Adipocyte (in vitro differentiated cells): ENCODE measurements around the gene ATP2C2.
"Not testable (repeated sequence)": the region's sequence is repeated elsewhere in the genome, so short reads cannot be mapped to it uniquely, and the experiment has no call there.

Experiments used
- DNase-seq: peaks from one replicate; pipeline ENCODE4 v3.0.0-alpha.2; 2015; ENCODE audit warnings: low read depth
- H3K27me3 ChIP-seq: replicated peaks from 2 replicates; pipeline ENCODE4 v1.7.0; 2013; ENCODE audit warnings: mild to moderate bottlenecking, low read length, moderate library complexity; ENCODE audit not compliant: control insufficient read depth, insufficient read depth
- H3K36me3 ChIP-seq: 2 replicates; pipeline ENCODE4 v1.7.0; 2013; ENCODE audit warnings: low read length, mild to moderate bottlenecking, moderate library complexity; ENCODE audit not compliant: control insufficient read depth, insufficient read depth, severe bottlenecking
- H3K4me1 ChIP-seq: 2 replicates; pipeline ENCODE4 v1.7.0; 2013; ENCODE audit warnings: mild to moderate bottlenecking, low read length, moderate library complexity; ENCODE audit not compliant: control insufficient read depth, insufficient read depth
- H3K4me3 ChIP-seq: 2 replicates; pipeline ENCODE4 v1.7.0; 2013; ENCODE audit warnings: mild to moderate bottlenecking, low read length, moderate library complexity
- H3K9ac ChIP-seq: 2 replicates; pipeline ENCODE4 v1.7.0; 2013; ENCODE audit warnings: mild to moderate bottlenecking, low read length, moderate library complexity
- H3K9me3 ChIP-seq: 2 replicates; pipeline ENCODE4 v1.7.0; 2013; ENCODE audit warnings: mild to moderate bottlenecking, low read length, moderate library complexity; ENCODE audit not compliant: control insufficient read depth

Gene ATP2C2

GRCh38 chr16:84382396-84382795 lies 14.1 kb downstream of the ATP2C2 start:
- peaks cover 44% of the 10 kb centered on the region for H3K27me3 ChIP-seq
- DNase-seq: no peak
- no peak overlapping the region for H3K4me3 ChIP-seq
- no peaks in the 10 kb centered on the region for H3K36me3 ChIP-seq
- H3K4me1 ChIP-seq: no peaks in the 10 kb centered on the region
- H3K9ac ChIP-seq: no peak overlapping the region
- peaks cover 24% of the 10 kb centered on the region for H3K9me3 ChIP-seq

- H3K4me1 ChIP-seq: no peaks in the 10 kb centered on the region
- no peaks in the 10 kb centered on the region for H3K36me3 ChIP-seq
- no peak for DNase-seq
- no peak overlapping the region for H3K9ac ChIP-seq
- H3K4me3 ChIP-seq: no peak overlapping the region
- peaks cover 24% of the 10 kb centered on the region for H3K9me3 ChIP-seq
- H3K27me3 ChIP-seq: peaks cover 38% of the 10 kb centered on the region
Measured at GRCh38 chr16:84383106-84383505, 14.8 kb downstream of the ATP2C2 start.

- Histone ChIP-seq H3K9me3 (peaks cover 24% of the 10 kb centered on the region), H3K4me1 (no peaks in the 10 kb centered on the region), H3K9ac (no peak overlapping the region), H3K4me3 (no peak overlapping the region), H3K27me3 (peaks cover 19% of the 10 kb centered on the region), H3K36me3 (no peaks in the 10 kb centered on the region)
- no peak for DNase-seq
Measured at GRCh38 chr16:84386047-84386446, 17.7 kb downstream of the ATP2C2 start.

- no peak for DNase-seq
- H3K4me3 ChIP-seq: no peak overlapping the region
- peaks cover 24% of the 10 kb centered on the region for H3K9me3 ChIP-seq
- H3K9ac ChIP-seq: no peak overlapping the region
- peaks cover 23% of the 10 kb centered on the region for H3K27me3 ChIP-seq
- no peaks in the 10 kb centered on the region for H3K36me3 ChIP-seq
- peaks cover 6% of the 10 kb centered on the region for H3K4me1 ChIP-seq
Measured at GRCh38 chr16:84387021-84387420, 18.7 kb downstream of the ATP2C2 start.

- peaks cover 10% of the 10 kb centered on the region for H3K9me3 ChIP-seq
- no peak overlapping the region for H3K9ac ChIP-seq
- H3K4me1 ChIP-seq: peaks cover 6% of the 10 kb centered on the region
- peaks cover 28% of the 10 kb centered on the region for H3K27me3 ChIP-seq
- H3K36me3 ChIP-seq: no peaks in the 10 kb centered on the region
- no peak for DNase-seq
- H3K4me3 ChIP-seq: no peak overlapping the region
Measured at GRCh38 chr16:84390131-84390785, 21.9 kb downstream of the ATP2C2 start.

- DNase-seq: peak; percentile 62
- Histone ChIP-seq H3K4me1 (peaks cover 6% of the 10 kb centered on the region), H3K27me3 (peaks cover 30% of the 10 kb centered on the region), H3K4me3 (peak overlapping the region; percentile 58), H3K36me3 (no peaks in the 10 kb centered on the region), H3K9ac (no peak overlapping the region), H3K9me3 (no peaks in the 10 kb centered on the region)
Measured at GRCh38 chr16:84391151-84392030, 23.1 kb downstream of the ATP2C2 start.

- Histone ChIP-seq H3K36me3 (no peaks in the 10 kb centered on the region), H3K9ac (no peak overlapping the region), H3K9me3 (no peaks in the 10 kb centered on the region), H3K27me3 (peaks cover 31% of the 10 kb centered on the region), H3K4me3 (no peak overlapping the region), H3K4me1 (peaks cover 6% of the 10 kb centered on the region)
- DNase-seq: no peak
Measured at GRCh38 chr16:84392031-84392360, 23.7 kb downstream of the ATP2C2 start.

GRCh38 chr16:84396082-84396481 lies 27.7 kb downstream of the ATP2C2 start:
- H3K4me3 ChIP-seq: not testable (repeated sequence)

GRCh38 chr16:84396537-84397008 lies 28.2 kb downstream of the ATP2C2 start:
- Histone ChIP-seq H3K9me3 (peaks cover 4% of the 10 kb centered on the region), H3K36me3 (no peaks in the 10 kb centered on the region), H3K4me1 (peaks cover 1% of the 10 kb centered on the region), H3K4me3 (no peak overlapping the region), H3K27me3 (peaks cover 45% of the 10 kb centered on the region), H3K9ac (no peak overlapping the region)
- peak; percentile 3 for DNase-seq

More at GRCh38 chr16:84396082-84396481, 27.7 kb downstream of the ATP2C2 start:
- peaks cover 45% of the 10 kb centered on the region for H3K27me3 ChIP-seq
- H3K9ac ChIP-seq, DNase-seq, H3K4me1 ChIP-seq, H3K36me3 ChIP-seq, H3K9me3 ChIP-seq: not testable (repeated sequence)

- Histone ChIP-seq H3K36me3 (no peaks in the 10 kb centered on the region), H3K27me3 (peaks cover 48% of the 10 kb centered on the region), H3K4me3 (no peak overlapping the region), H3K9ac (no peak overlapping the region), H3K9me3 (peaks cover 9% of the 10 kb centered on the region), H3K4me1 (no peaks in the 10 kb centered on the region)
- no peak for DNase-seq
Measured at GRCh38 chr16:84397090-84397489, 28.8 kb downstream of the ATP2C2 start.

- H3K4me3 ChIP-seq: no peak overlapping the region
- DNase-seq: no peak
- H3K9ac ChIP-seq: no peak overlapping the region
- H3K27me3 ChIP-seq: peaks cover 52% of the 10 kb centered on the region
- H3K36me3 ChIP-seq: no peaks in the 10 kb centered on the region
- no peaks in the 10 kb centered on the region for H3K4me1 ChIP-seq
- H3K9me3 ChIP-seq: peaks cover 9% of the 10 kb centered on the region
Measured at GRCh38 chr16:84398701-84399100, 30.4 kb downstream of the ATP2C2 start.
